Measurements from ENCODE around the gene PRKCZ.

Gene PRKCZ

GRCh38 chr1:2163205-2163604 is 113.0 kb downstream of the PRKCZ start:
- TF ChIP-seq POLR2A (IDR thresholded peaks at IDR 0.05; ENCODE audit: low read depth, low read length) (no peak), SPI1 (IDR thresholded peaks at IDR 0.05; ENCODE audit: low read depth, low read length) (no peak), POU2F2 (IDR thresholded peaks at IDR 0.05; ENCODE audit: low read depth, low read length) (no peak), PAX5 (IDR thresholded peaks at IDR 0.05; ENCODE audit: insufficient read depth, low read length, severe bottlenecking) (no peak), POLR2AphosphoS5 (IDR thresholded peaks at IDR 0.05; ENCODE audit: low read depth, low read length) (no peak), TAF1 (IDR thresholded peaks at IDR 0.05; ENCODE audit: low read depth, low read length) (no peak)
- no peak for FAIRE-seq
- no peak for DNase-seq (ENCODE audit: insufficient read length, low spot score)

- no peak for DNase-seq (ENCODE audit: insufficient read length, low spot score)
- FAIRE-seq: no peak
- TF ChIP-seq PAX5 (IDR thresholded peaks at IDR 0.05; ENCODE audit: insufficient read depth, low read length, severe bottlenecking) (no peak), SPI1 (IDR thresholded peaks at IDR 0.05; ENCODE audit: low read depth, low read length) (no peak), POLR2A (IDR thresholded peaks at IDR 0.05; ENCODE audit: low read depth, low read length) (no peak), TAF1 (IDR thresholded peaks at IDR 0.05; ENCODE audit: low read depth, low read length) (no peak)
These were observed 115.4 kb downstream of the PRKCZ start for GRCh38 chr1:2165646-2166045.

GRCh38 chr1:2166254-2166653 is 116.0 kb downstream of the PRKCZ start:
- FAIRE-seq (no peak), DNase-seq (ENCODE audit: insufficient read length, low spot score) (no peak)
- no peak for TF ChIP-seq POLR2A (IDR thresholded peaks at IDR 0.05; ENCODE audit: low read depth, low read length)
- TF ChIP-seq TAF1 (IDR thresholded peaks at IDR 0.05; ENCODE audit: low read depth, low read length): no peak
- TF ChIP-seq PAX5 (IDR thresholded peaks at IDR 0.05; ENCODE audit: insufficient read depth, low read length, severe bottlenecking): no peak
- no peak for TF ChIP-seq SPI1 (IDR thresholded peaks at IDR 0.05; ENCODE audit: low read depth, low read length)
- TF ChIP-seq POLR2AphosphoS5 (IDR thresholded peaks at IDR 0.05; ENCODE audit: low read depth, low read length): no peak
- no peak for TF ChIP-seq POU2F2 (IDR thresholded peaks at IDR 0.05; ENCODE audit: low read depth, low read length)

- DNase-seq (ENCODE audit: insufficient read length, low spot score): no peak
- TF ChIP-seq PAX5 (IDR thresholded peaks at IDR 0.05; ENCODE audit: insufficient read depth, low read length, severe bottlenecking): no peak
- no peak for TF ChIP-seq POLR2A (IDR thresholded peaks at IDR 0.05; ENCODE audit: low read depth, low read length)
- no peak for TF ChIP-seq POLR2AphosphoS5 (IDR thresholded peaks at IDR 0.05; ENCODE audit: low read depth, low read length)
- TF ChIP-seq SPI1 (IDR thresholded peaks at IDR 0.05; ENCODE audit: low read depth, low read length): no peak
- no peak for FAIRE-seq
These were observed 116.5 kb downstream of the PRKCZ start for GRCh38 chr1:2166695-2167094.

- FAIRE-seq: no peak
These were observed 117.9 kb downstream of the PRKCZ start for GRCh38 chr1:2168090-2168489.

GRCh38 chr1:2168535-2168934 is 118.3 kb downstream of the PRKCZ start:
- DNase-seq (ENCODE audit: insufficient read length, low spot score): no peak
- FAIRE-seq: no peak
- TF ChIP-seq POU2F2 (IDR thresholded peaks at IDR 0.05; ENCODE audit: low read depth, low read length): no peak
- no peak for TF ChIP-seq POLR2A (IDR thresholded peaks at IDR 0.05; ENCODE audit: low read depth, low read length)

More at GRCh38 chr1:2168090-2168489, 117.9 kb downstream of the PRKCZ start:
- no peak for TF ChIP-seq POLR2A (IDR thresholded peaks at IDR 0.05; ENCODE audit: low read depth, low read length)
- TF ChIP-seq POU2F2 (IDR thresholded peaks at IDR 0.05; ENCODE audit: low read depth, low read length): no peak
- no peak for TF ChIP-seq PAX5 (IDR thresholded peaks at IDR 0.05; ENCODE audit: insufficient read depth, low read length, severe bottlenecking)
- no peak for TF ChIP-seq SPI1 (IDR thresholded peaks at IDR 0.05; ENCODE audit: low read depth, low read length)
- no peak for TF ChIP-seq POLR2AphosphoS5 (IDR thresholded peaks at IDR 0.05; ENCODE audit: low read depth, low read length)
- no peak for TF ChIP-seq TAF1 (IDR thresholded peaks at IDR 0.05; ENCODE audit: low read depth, low read length)
- DNase-seq (ENCODE audit: insufficient read length, low spot score): no peak

GRCh38 chr1:2169200-2169836 is 119.1 kb downstream of the PRKCZ start:
- TF ChIP-seq TAF1 (IDR thresholded peaks at IDR 0.05; ENCODE audit: low read depth, low read length) (no peak), POLR2A (IDR thresholded peaks at IDR 0.05; ENCODE audit: low read depth, low read length) (no peak), PAX5 (IDR thresholded peaks at IDR 0.05; ENCODE audit: insufficient read depth, low read length, severe bottlenecking) (no peak), POLR2AphosphoS5 (IDR thresholded peaks at IDR 0.05; ENCODE audit: low read depth, low read length) (no peak), SPI1 (IDR thresholded peaks at IDR 0.05; ENCODE audit: low read depth, low read length) (no peak), POU2F2 (IDR thresholded peaks at IDR 0.05; ENCODE audit: low read depth, low read length) (no peak)
- DNase-seq (ENCODE audit: insufficient read length, low spot score) (no peak), FAIRE-seq (no peak)

- no peak for FAIRE-seq
- DNase-seq (ENCODE audit: insufficient read length, low spot score): no peak
- no peak for TF ChIP-seq POLR2A (IDR thresholded peaks at IDR 0.05; ENCODE audit: low read depth, low read length)
- TF ChIP-seq TAF1 (IDR thresholded peaks at IDR 0.05; ENCODE audit: low read depth, low read length): no peak
- TF ChIP-seq PAX5 (IDR thresholded peaks at IDR 0.05; ENCODE audit: insufficient read depth, low read length, severe bottlenecking): no peak
- TF ChIP-seq POLR2AphosphoS5 (IDR thresholded peaks at IDR 0.05; ENCODE audit: low read depth, low read length): no peak
- no peak for TF ChIP-seq SPI1 (IDR thresholded peaks at IDR 0.05; ENCODE audit: low read depth, low read length)
- TF ChIP-seq POU2F2 (IDR thresholded peaks at IDR 0.05; ENCODE audit: low read depth, low read length): no peak
These were observed 120.0 kb downstream of the PRKCZ start for GRCh38 chr1:2170211-2170610.

GRCh38 chr1:2172012-2172411 is 121.8 kb downstream of the PRKCZ start:
- FAIRE-seq (no peak), DNase-seq (ENCODE audit: insufficient read length, low spot score) (no peak)
- TF ChIP-seq PAX5 (IDR thresholded peaks at IDR 0.05; ENCODE audit: insufficient read depth, low read length, severe bottlenecking): no peak

- no peak for DNase-seq (ENCODE audit: insufficient read length, low spot score)
- TF ChIP-seq POLR2A (IDR thresholded peaks at IDR 0.05; ENCODE audit: low read depth, low read length) (no peak), TAF1 (IDR thresholded peaks at IDR 0.05; ENCODE audit: low read depth, low read length) (no peak), PAX5 (IDR thresholded peaks at IDR 0.05; ENCODE audit: insufficient read depth, low read length, severe bottlenecking) (no peak), POLR2AphosphoS5 (IDR thresholded peaks at IDR 0.05; ENCODE audit: low read depth, low read length) (no peak), POU2F2 (IDR thresholded peaks at IDR 0.05; ENCODE audit: low read depth, low read length) (no peak)
- FAIRE-seq: no peak
These were observed 122.4 kb downstream of the PRKCZ start for GRCh38 chr1:2172551-2173146.
